DOHH2 (cell line): ENCODE results near the gene ZBTB38.

Experiments used
- CTCF ChIP-seq: fragments of 200-600 bp; sonication (generic); IDR thresholded peaks from one replicate; pipeline ENCODE4 v1.5.1; 2014; ENCODE audit warnings: antibody characterized with exemption, mild to moderate bottlenecking, low read depth, low read length; ENCODE audit not compliant: poor library complexity, severe bottlenecking
- EZH2phosphoT487 ChIP-seq: fragments of 200-600 bp; sonication (generic); IDR thresholded peaks from 2 replicates; pipeline ENCODE4 v1.6.1; 2017; ENCODE audit warnings: borderline replicate concordance, mild to moderate bottlenecking, antibody characterized with exemption, low read length, moderate library complexity, mixed read lengths

DNA sequence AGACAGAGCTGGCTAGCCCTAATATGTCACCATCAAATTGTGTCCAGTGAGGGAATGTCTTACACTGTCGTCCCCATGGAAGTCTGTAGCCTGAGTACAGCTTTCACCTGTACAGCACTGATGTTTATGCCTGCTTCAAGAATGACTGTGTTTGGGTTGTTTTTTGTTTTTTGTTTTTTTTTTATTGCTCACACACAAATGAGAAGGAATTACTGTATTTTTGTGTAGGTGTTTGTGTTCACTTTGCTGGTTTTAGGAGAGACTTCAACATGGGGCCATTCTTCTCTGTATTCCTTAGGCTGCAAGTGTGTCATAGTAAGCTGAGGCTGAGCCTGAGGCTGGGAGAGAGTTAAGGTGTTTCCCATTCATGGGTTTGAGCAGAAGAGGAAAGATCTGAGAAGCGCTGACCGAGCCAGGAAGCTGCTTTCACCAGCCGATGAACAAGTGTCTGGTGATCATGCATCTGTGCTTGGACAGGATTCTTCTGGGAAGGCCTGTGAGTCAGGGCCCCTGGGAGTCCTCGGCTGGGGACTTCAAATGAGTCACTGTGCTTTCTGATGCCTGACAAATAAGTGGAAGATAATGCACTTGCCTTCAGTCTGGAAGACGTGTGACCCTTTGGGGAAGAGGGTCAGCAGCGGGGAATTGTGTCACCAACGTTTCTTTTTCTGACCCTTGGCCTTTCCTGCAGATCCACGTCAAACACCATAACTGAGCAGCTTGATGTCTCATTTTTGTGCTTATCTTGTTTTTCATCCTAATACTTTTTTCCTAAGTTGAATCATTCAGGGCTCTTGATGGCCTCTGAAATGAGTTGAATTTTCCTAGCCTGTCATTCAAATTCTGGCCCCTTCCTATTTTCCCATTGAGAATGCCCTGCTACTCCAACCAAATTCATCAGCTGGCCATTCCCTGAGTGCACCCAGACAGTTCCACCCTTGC lies 36.7 kb upstream of the ZBTB38 start:
- no peak for TF ChIP-seq CTCF
- TF ChIP-seq EZH2phosphoT487, result no peak
